IMR-90 (cell line): ENCODE measurements around the gene PRPF40B. TPM values are rescaled to one million over a fixed set of nuclear protein-coding genes. Genes with fewer than 3 reads are reported as not detected.
"Not testable (repeated sequence)": the region's sequence is repeated elsewhere in the genome, so short reads cannot be mapped to it uniquely, and the experiment has no call there.

ENCODE experiments used
- ATAC-seq: fragments of 200-7000 bp; cut with Tn5 transposase; 2 replicates; pipeline ENCODE4 v1.9.1; 2020; ENCODE audit warnings: low read depth, mild to moderate bottlenecking, moderate library complexity
- BruUV-seq: library from RNA; stranded (reverse); fragments of 400-500 nt; replicated peaks from 2 replicates; lab custom pipeline; 2021; lab: Mats Ljungman, UMichigan
- CTCF ChIA-PET: fragments of 300-600 bp; formaldehyde crosslinking; extraction: SDS; loops from one replicate; lab custom pipeline; 2021; ENCODE audit warnings: antibody characterized with exemption; lab: Yijun Ruan, JAX
- POLR2A ChIA-PET: fragments of 300-600 bp; sonication (Branson Sonifier 250); formaldehyde crosslinking; loops from one replicate; lab custom pipeline; 2022; ENCODE audit warnings: antibody characterized with exemption; ENCODE audit not compliant: unreplicated experiment; lab: Charles Lee
- DNase-seq: peaks from one replicate; pipeline ENCODE4 v3.0.0; 2013
- H2AFZ ChIP-seq: replicated peaks from 2 replicates; pipeline ENCODE3; 2013; ENCODE audit warnings: low read length, mild to moderate bottlenecking; ENCODE audit not compliant: poor library complexity
- H2AK5ac ChIP-seq: 2 replicates; pipeline ENCODE4 v1.6.1; 2013; ENCODE audit warnings: low read depth, low read length, inconsistent platforms
- H2AK9ac ChIP-seq: replicated peaks from 2 replicates; pipeline ENCODE3; 2013; ENCODE audit warnings: mild to moderate bottlenecking, low read depth, low read length, moderate library complexity; ENCODE audit not compliant: poor library complexity
- H2BK120ac ChIP-seq: 2 replicates; pipeline ENCODE4 v1.6.1; 2013; ENCODE audit warnings: low read depth, low read length, inconsistent platforms
- H2BK15ac ChIP-seq: 3 replicates; pipeline ENCODE4 v1.6.1; 2013; ENCODE audit warnings: low read depth, low read length, inconsistent platforms
- H2BK20ac ChIP-seq: 2 replicates; pipeline ENCODE4 v1.6.1; 2013; ENCODE audit warnings: low read depth, mild to moderate bottlenecking, inconsistent platforms, low read length, moderate library complexity
- H2BK5ac ChIP-seq: 2 replicates; pipeline ENCODE4 v1.6.1; 2013; ENCODE audit warnings: mild to moderate bottlenecking, low read depth, low read length, inconsistent platforms; ENCODE audit not compliant: poor library complexity, severe bottlenecking
- H3K14ac ChIP-seq: replicated peaks from 2 replicates; pipeline ENCODE4 v1.6.1; 2013; ENCODE audit warnings: low read depth, low read length, inconsistent platforms
- H3K18ac ChIP-seq: 2 replicates; pipeline ENCODE4 v1.6.1; 2013; ENCODE audit warnings: low read depth, low read length, control low read depth
- H3K23ac ChIP-seq: 2 replicates; pipeline ENCODE4 v1.6.1; 2013; ENCODE audit warnings: low read depth, low read length, inconsistent platforms
- H3K27ac ChIP-seq: 2 replicates; pipeline ENCODE4 v1.5.1; 2013; ENCODE audit warnings: mild to moderate bottlenecking, control low read depth, low read length; ENCODE audit not compliant: insufficient read depth
- H3K27me3 ChIP-seq: 2 replicates; pipeline ENCODE4 v1.6.1; 2013; ENCODE audit warnings: low read length; ENCODE audit not compliant: control insufficient read depth, insufficient read depth
- H3K36me3 ChIP-seq: 2 replicates; pipeline ENCODE4 v1.6.1; 2013; ENCODE audit warnings: low read length, mixed read lengths; ENCODE audit not compliant: control insufficient read depth, insufficient read depth
- H3K4ac ChIP-seq: 2 replicates; pipeline ENCODE4 v1.6.1; 2013; ENCODE audit warnings: low read depth, low read length, inconsistent platforms
- H3K4me1 ChIP-seq: 2 replicates; pipeline ENCODE4 v1.6.1; 2013; ENCODE audit warnings: low read length, mixed read lengths; ENCODE audit not compliant: control insufficient read depth, insufficient read depth
- H3K4me2 ChIP-seq: 2 replicates; pipeline ENCODE4 v1.6.1; 2013; ENCODE audit warnings: low read depth, mild to moderate bottlenecking, control low read depth, low read length, moderate library complexity
- H3K4me3 ChIP-seq: 2 replicates; pipeline ENCODE4 v1.5.1; 2013; ENCODE audit warnings: low read depth, mild to moderate bottlenecking, control low read depth, low read length, moderate library complexity; ENCODE audit not compliant: insufficient read depth
- H3K56ac ChIP-seq: 2 replicates; pipeline ENCODE4 v1.6.1; 2013; ENCODE audit warnings: low read length, inconsistent platforms; ENCODE audit not compliant: insufficient read depth; ENCODE audit errors: extremely low read depth
- H3K79me1 ChIP-seq, 2 experiments: 2 replicates each; pipeline ENCODE4 v1.6.1; 2013; ENCODE audit warnings: low read length in 2 of 2, inconsistent platforms in 1 of 2, low read depth in 1 of 2
- H3K9ac ChIP-seq: 2 replicates; pipeline ENCODE4 v1.6.1; 2013; ENCODE audit warnings: low read depth, low read length, control low read depth
- H3K9me1 ChIP-seq: 2 replicates; pipeline ENCODE4 v1.6.1; 2013; ENCODE audit warnings: low read length, inconsistent platforms; ENCODE audit not compliant: insufficient read depth
- H3K9me3 ChIP-seq: 2 replicates; pipeline ENCODE4 v1.6.1; 2013; ENCODE audit warnings: low read length; ENCODE audit not compliant: control insufficient read depth, insufficient read depth
- H4K20me1 ChIP-seq: 2 replicates; pipeline ENCODE4 v1.6.1; 2013; ENCODE audit warnings: low read length, inconsistent platforms; ENCODE audit not compliant: insufficient read depth
- H4K5ac ChIP-seq: 2 replicates; pipeline ENCODE4 v1.6.1; 2013; ENCODE audit warnings: mild to moderate bottlenecking, low read depth, low read length, control low read depth
- H4K8ac ChIP-seq, 2 experiments: 2 replicates each; pipeline ENCODE4 v1.6.1; 2013; ENCODE audit warnings: low read depth in 2 of 2, low read length in 2 of 2, control low read depth in 1 of 2, inconsistent platforms in 1 of 2
- H4K91ac ChIP-seq: 2 replicates; pipeline ENCODE4 v1.6.1; 2013; ENCODE audit warnings: low read depth, low read length, inconsistent platforms; ENCODE audit not compliant: insufficient read depth
- CTCF ChIP-seq: conservative IDR thresholded peaks from 2 replicates; pipeline ENCODE4 v1.5.1; 2012; ENCODE audit warnings: mild to moderate bottlenecking, low read depth, low read length, improper control_type of control experiment
- SMC3 ChIP-seq: fragments of 150-350 bp; IDR thresholded peaks from 2 replicates; pipeline ENCODE4 v1.6.1; 2016; ENCODE audit warnings: low read depth, mild to moderate bottlenecking, antibody characterized with exemption, low read length, moderate library complexity
- WGBS, 2 experiments: methylation state at CpG; one replicate each; pipeline versions ENCODE4 v1.1.5 to v1.1.7; 2013; ENCODE audit warnings: missing lambda C conversion rate in 2 of 2; ENCODE audit not compliant: insufficient read length in 1 of 2; ENCODE audit errors: extremely low coverage in 2 of 2; 5-methylcytosine and 5-hydroxymethylcytosine counted together
- dilution Hi-C: fragments of 300-500 bp; cut with HindIII; formaldehyde crosslinking; loops from one replicate; pipeline ENCODE4 v1.14.3; 2018; ENCODE audit warnings: low sequenced_read_pairs; ENCODE audit not compliant: unreplicated experiment
- in situ Hi-C: fragments of 300-500 bp; cut with MboI; formaldehyde crosslinking; loops from 3 replicates; pipeline ENCODE4 v1.14.3; 2019; ENCODE audit warnings: low sequenced_read_pairs, inconsistent platforms, mixed read lengths
- intact Hi-C: fragments of 100-400 bp; cut with micrococcal nuclease; formaldehyde crosslinking; loops from 2 replicates; pipeline ENCODE4 v1.10.0; 2022
- polyA plus RNA-seq, 3 experiments: library from polyadenylated mRNA; depleted of rRNA; stranded (reverse); fragments of >200 nt; gene quantifications; 2 replicates each; pipeline ENCODE4 v1.2.3, GENCODE V29; 2012; ENCODE audit warnings: low replicate concordance in 1 of 3
- total RNA-seq: library from RNA; depleted of rRNA; stranded (reverse); fragments of >200 nt; gene quantifications from 2 replicates; pipeline ENCODE4 v1.2.3, GENCODE V29; 2012

PRPF40B gene
- total and polyA plus RNA-seq, 2 of the 4 experiments (the other 2 are of a cell fraction) = 5.0 to 11.8 TPM

- no peak overlapping the region for H2BK20ac ChIP-seq
- ChIA-PET CTCF (no interaction called here), POLR2A (no interaction called here)
- H2BK15ac ChIP-seq = no peak overlapping the region
- H3K27me3 ChIP-seq = no peaks in the 10 kb centered on the region
- in situ Hi-C loops = no loop called here
- dilution Hi-C loops = no loop called here
- no TSS peak for BruUV-seq
- H4K8ac ChIP-seq = no peak overlapping the region
- H3K36me3 ChIP-seq = no peaks in the 10 kb centered on the region
- TF ChIP-seq CTCF = peak; percentile 17; the same call in 1 of the 2 replicates
- no peak for TF ChIP-seq SMC3
- no peak overlapping the region for H3K27ac ChIP-seq
- no peak overlapping the region for H3K4me2 ChIP-seq
- no peak overlapping the region for H4K5ac ChIP-seq
- H3K4ac ChIP-seq = no peak overlapping the region
- H2BK120ac ChIP-seq = no peak overlapping the region
- no peaks in the 10 kb centered on the region for H4K20me1 ChIP-seq
- no CpG with 5 or more reads among the region's 1 CpG for WGBS, 2 experiments
- H3K23ac ChIP-seq = no peak overlapping the region
- peak; percentile 12 for DNase-seq
- peak; percentile 24; the same call in 1 of the 2 replicates for ATAC-seq
- no peaks in the 10 kb centered on the region for H3K9me3 ChIP-seq
- no peaks in the 10 kb centered on the region for H3K4me1 ChIP-seq
- H3K9me1 ChIP-seq = no peaks in the 10 kb centered on the region; the same call in 1 of the 2 replicates
- no peak overlapping the region for H4K91ac ChIP-seq
- H2BK5ac ChIP-seq = no peak overlapping the region
- H3K79me1 ChIP-seq = no peaks in the 10 kb centered on the region
- no peak overlapping the region for H3K18ac ChIP-seq
- H2AK9ac ChIP-seq = no peak overlapping the region
- intact Hi-C loops = no loop called here
- H3K56ac ChIP-seq = no peak overlapping the region
- H3K4me3 ChIP-seq = no peak overlapping the region
- no peak overlapping the region for H2AK5ac ChIP-seq
- H2AFZ ChIP-seq = no peak overlapping the region
- H3K14ac ChIP-seq = no peak overlapping the region
- no peak overlapping the region for H3K9ac ChIP-seq
These were observed 13.5 kb upstream of the PRPF40B start for GRCh38 chr12:49609875-49610154.

- H3K27me3 ChIP-seq, H2AK5ac ChIP-seq, H3K14ac ChIP-seq, H3K9ac ChIP-seq, in situ Hi-C loops, H4K20me1 ChIP-seq, H3K4ac ChIP-seq, H2BK5ac ChIP-seq, H3K4me3 ChIP-seq, H3K36me3 ChIP-seq, intact Hi-C loops, H2AK9ac ChIP-seq, H2AFZ ChIP-seq, H4K91ac ChIP-seq, H3K9me3 ChIP-seq, H3K27ac ChIP-seq, H3K18ac ChIP-seq, ATAC-seq, BruUV-seq, H3K9me1 ChIP-seq, H3K4me1 ChIP-seq, H4K8ac ChIP-seq, H3K23ac ChIP-seq, H3K56ac ChIP-seq, CTCF ChIA-PET, DNase-seq, dilution Hi-C loops, H2BK120ac ChIP-seq, H4K5ac ChIP-seq, H3K4me2 ChIP-seq, H2BK15ac ChIP-seq, POLR2A ChIA-PET, H3K79me1 ChIP-seq, H2BK20ac ChIP-seq: not testable (repeated sequence)
- 100% methylated on average over 1 of the region's 4 CpGs; no CpG with 5 or more reads in 1 of the 2 experiments for WGBS, 2 experiments
These were observed 12.6 kb upstream of the PRPF40B start for GRCh38 chr12:49610785-49611184.
